Peyer's patch (tissue), 4 donors: ENCODE results near the gene CACNA1H.
"Not testable (repeated sequence)": the region's sequence is repeated elsewhere in the genome, so short reads cannot be mapped to it uniquely, and the experiment has no call there.

ENCODE experiments used
- POLR2A ChIP-seq, 2 donors: fragments of 450-650 bp; IDR thresholded peaks; one replicate each; pipeline ENCODE4 v1.5.1; 2017; ENCODE audit warnings: antibody characterized with exemption in 2 of 2, mild to moderate bottlenecking in 2 of 2, moderate library complexity in 2 of 2
- TF ChIP-seq, protein P1 (sequence below), 6 experiments: fragments of 450-650 bp in 4 of 6; fragments of 200-600 bp in 2 of 6; sonication (generic) in 1 of 6; IDR thresholded peaks; one replicate each; pipeline ENCODE4 v1.5.1; 2017 to 2019; ENCODE audit warnings: antibody characterized with exemption in 6 of 6, mild to moderate bottlenecking in 3 of 6, moderate library complexity in 1 of 6

DNA sequence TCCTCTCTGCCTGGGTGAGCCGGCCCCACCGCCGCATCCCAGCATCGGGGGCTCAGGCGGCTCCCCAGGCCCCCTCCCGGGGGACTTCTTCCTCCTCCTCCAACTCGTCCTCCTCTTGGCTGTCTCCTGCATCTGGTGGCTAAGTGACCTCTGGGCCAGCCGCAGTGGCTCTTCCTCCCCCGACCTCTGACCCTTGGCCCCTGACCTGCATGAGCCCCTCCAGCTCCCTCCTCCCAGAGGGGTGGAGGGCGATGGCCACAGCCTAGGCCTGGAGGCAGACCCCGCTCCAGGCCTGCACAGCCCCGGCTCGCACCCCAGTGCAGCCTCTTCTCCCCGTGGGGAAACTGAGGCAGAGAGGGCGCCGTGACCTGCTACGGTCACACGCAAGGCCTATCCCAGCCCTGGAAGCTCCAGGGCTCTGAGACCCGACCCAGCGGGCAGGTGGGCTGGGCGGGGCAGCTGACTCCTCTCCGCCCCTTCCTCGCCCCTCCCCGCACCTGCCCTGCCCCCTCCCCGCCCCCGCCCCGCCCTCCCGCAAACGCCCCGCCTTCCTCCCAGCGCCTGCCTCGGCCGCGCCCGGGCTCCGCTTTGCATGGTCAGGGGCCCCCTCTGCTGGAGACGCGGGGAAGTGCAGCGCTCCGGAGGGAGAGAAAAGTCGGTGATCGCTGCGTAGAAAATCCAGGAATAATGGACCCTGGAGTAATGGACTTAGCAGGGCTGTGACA lies 96.3 kb downstream of the CACNA1H start:
- TF ChIP-seq, protein P1, sequence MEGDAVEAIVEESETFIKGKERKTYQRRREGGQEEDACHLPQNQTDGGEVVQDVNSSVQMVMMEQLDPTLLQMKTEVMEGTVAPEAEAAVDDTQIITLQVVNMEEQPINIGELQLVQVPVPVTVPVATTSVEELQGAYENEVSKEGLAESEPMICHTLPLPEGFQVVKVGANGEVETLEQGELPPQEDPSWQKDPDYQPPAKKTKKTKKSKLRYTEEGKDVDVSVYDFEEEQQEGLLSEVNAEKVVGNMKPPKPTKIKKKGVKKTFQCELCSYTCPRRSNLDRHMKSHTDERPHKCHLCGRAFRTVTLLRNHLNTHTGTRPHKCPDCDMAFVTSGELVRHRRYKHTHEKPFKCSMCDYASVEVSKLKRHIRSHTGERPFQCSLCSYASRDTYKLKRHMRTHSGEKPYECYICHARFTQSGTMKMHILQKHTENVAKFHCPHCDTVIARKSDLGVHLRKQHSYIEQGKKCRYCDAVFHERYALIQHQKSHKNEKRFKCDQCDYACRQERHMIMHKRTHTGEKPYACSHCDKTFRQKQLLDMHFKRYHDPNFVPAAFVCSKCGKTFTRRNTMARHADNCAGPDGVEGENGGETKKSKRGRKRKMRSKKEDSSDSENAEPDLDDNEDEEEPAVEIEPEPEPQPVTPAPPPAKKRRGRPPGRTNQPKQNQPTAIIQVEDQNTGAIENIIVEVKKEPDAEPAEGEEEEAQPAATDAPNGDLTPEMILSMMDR (IDR thresholded peaks at IDR 0.05), result not testable (repeated sequence)
- TF ChIP-seq POLR2A (IDR thresholded peaks at IDR 0.05), result not testable (repeated sequence)
